ENCODE results near the gene P2RX4. TPM values are rescaled to one million over a fixed set of nuclear protein-coding genes. Genes with fewer than 3 reads are reported as not detected.
"Not testable (repeated sequence)": the region's sequence is repeated elsewhere in the genome, so short reads cannot be mapped to it uniquely, and the experiment has no call there.

P2RX4 gene
- total RNA-seq, 8 experiments from 2014 or later, result 2.2 to 19.7 (median 7.5) TPM

DNA sequence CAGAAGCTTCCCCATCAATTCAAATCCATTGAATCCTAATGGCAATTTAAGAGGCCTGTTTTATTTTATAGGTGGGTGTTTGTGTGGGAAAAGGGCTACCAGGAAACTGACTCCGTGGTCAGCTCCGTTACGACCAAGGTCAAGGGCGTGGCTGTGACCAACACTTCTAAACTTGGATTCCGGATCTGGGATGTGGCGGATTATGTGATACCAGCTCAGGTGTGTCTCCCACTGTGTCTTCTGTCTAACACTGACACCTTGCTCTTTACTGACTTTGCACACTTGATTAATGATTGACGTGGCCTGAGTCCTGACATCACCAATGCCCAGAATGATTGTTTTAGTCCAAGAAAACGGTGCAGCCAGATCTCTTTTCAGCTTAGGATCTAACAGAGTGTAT is 7.1 kb downstream of the P2RX4 start:
- Histone ChIP-seq H3K27ac (no peak overlapping the region), H3K4me1 (replicated peaks in 1 of 2) (no peaks in the 10 kb centered on the region), H3K4me3 (no peak overlapping the region)
- WGBS, 10 experiments, result 67 to 100% (median 84%) methylated on average over 1 to 8 of the region's 8 CpGs; no CpG with 5 or more reads in 3 of the 10 experiments
- in situ Hi-C loops (cut with MboI; ENCODE audit: low pct_unique_long_range_greater_than_20kb in 2 of 9, low sequenced_read_pairs in 9 of 9, unreplicated experiment in 9 of 9), result no loop called here
- ATAC-seq (replicated peaks in 6 of 8), result no peak

- WGBS, 10 experiments, result 62 to 96% (median 76%) methylated on average over 2 to 5 of the region's 5 CpGs; no CpG with 5 or more reads in 2 of the 10 experiments
- Histone ChIP-seq H3K4me3 (no peak overlapping the region), H3K4me1 (replicated peaks in 1 of 2) (no peaks in the 10 kb centered on the region), H3K27ac (no peak overlapping the region)
- no peak for ATAC-seq (replicated peaks in 6 of 8)
- in situ Hi-C loops (cut with MboI; ENCODE audit: low pct_unique_long_range_greater_than_20kb in 2 of 9, low sequenced_read_pairs in 9 of 9, unreplicated experiment in 9 of 9), result no loop called here
These were observed 7.8 kb downstream of the P2RX4 start for GRCh38 chr12:121217761-121218160.

DNA sequence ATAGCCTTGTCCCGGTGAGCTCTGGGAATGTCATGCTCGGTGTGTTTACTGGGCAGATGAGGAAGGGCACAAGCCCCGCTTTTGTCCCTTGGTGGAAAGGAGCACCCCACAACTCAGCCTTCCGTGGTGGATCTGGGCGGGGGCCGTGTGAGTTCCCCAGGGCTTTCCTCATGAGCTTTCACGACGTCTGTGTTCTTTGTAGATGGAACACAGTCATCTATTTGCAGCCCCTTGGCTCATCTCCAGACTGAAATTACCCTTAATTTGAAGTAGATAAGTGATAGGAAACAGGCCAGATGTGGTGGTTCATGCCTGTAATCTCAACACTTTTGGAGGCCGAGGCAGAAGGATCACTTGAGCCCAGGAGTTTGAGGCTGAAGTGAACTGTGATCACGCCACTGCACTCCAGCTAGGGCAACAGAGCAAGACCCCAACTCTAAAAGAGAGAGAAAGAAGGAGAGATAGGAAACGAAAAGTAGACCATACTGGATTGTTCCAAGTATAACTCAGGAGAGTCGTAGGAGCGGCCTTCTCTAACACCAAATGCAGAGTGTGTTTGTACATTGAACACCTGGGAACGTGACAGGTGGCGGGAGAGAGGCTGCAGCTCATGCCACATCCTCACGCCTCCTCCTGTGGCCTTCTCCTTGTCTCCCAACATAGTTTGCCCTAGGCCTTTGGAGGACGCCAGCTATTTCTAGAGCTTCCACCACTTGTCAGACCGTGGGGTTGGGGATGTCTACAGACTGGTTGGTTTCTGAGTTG is 8.8 kb downstream of the P2RX4 start:
- Histone ChIP-seq H3K4me3 (no peak overlapping the region), H3K4me1 (replicated peaks in 1 of 2) (no peaks in the 10 kb centered on the region), H3K27ac (no peak overlapping the region)
- ATAC-seq (replicated peaks in 6 of 8), result no peak
- 61 to 96% (median 79%) methylated on average over 1 to 8 of the region's 18 CpGs; no CpG with 5 or more reads in 2 of the 10 experiments for WGBS, 10 experiments
- in situ Hi-C loops (cut with MboI; ENCODE audit: low pct_unique_long_range_greater_than_20kb in 2 of 9, low sequenced_read_pairs in 9 of 9, unreplicated experiment in 9 of 9), result no loop called here

- in situ Hi-C loops (cut with MboI; ENCODE audit: low pct_unique_long_range_greater_than_20kb in 2 of 9, low sequenced_read_pairs in 9 of 9, unreplicated experiment in 9 of 9), result no loop called here
- no peak for ATAC-seq (replicated peaks in 6 of 8)
- Histone ChIP-seq H3K27ac (no peak overlapping the region), H3K4me3 (no peak overlapping the region), H3K4me1 (replicated peaks in 1 of 2) (no peaks in the 10 kb centered on the region)
- 77 to 100% (median 98%) methylated on average over 1 to 3 of the region's 3 CpGs; no CpG with 5 or more reads in 1 of the 10 experiments for WGBS, 10 experiments
These were observed 9.5 kb downstream of the P2RX4 start for GRCh38 chr12:121219353-121219986.

- H3K27ac ChIP-seq, result no peak overlapping the region
- H3K4me1 ChIP-seq (replicated peaks in 1 of 2), result no peaks in the 10 kb centered on the region
- no peak overlapping the region for H3K4me3 ChIP-seq
- ATAC-seq (replicated peaks in 6 of 8), result no peak
- WGBS, 10 experiments, result 100% methylated on average over 2 to 3 of the region's 10 CpGs; no CpG with 5 or more reads in 6 of the 10 experiments
- in situ Hi-C loops (cut with MboI; ENCODE audit: low pct_unique_long_range_greater_than_20kb in 2 of 9, low sequenced_read_pairs in 9 of 9, unreplicated experiment in 9 of 9), result loop anchor here in 1 of 9 experiments (10.0 kb wide), 1 partner anchor 98 kb away; no protein-coding TSS in a partner anchor
These were observed 12.9 kb downstream of the P2RX4 start for GRCh38 chr12:121222847-121223246.

GRCh38 chr12:121223292-121224285 is 13.7 kb downstream of the P2RX4 start:
- ATAC-seq (replicated peaks in 6 of 8), result peak in 2 of 8 experiments; percentile 41 to 47
- in situ Hi-C loops (cut with MboI; ENCODE audit: low pct_unique_long_range_greater_than_20kb in 2 of 9, low sequenced_read_pairs in 9 of 9, unreplicated experiment in 9 of 9), result loop anchor here in 1 of 9 experiments (10.0 kb wide), 1 partner anchor 99 kb away; no protein-coding TSS in a partner anchor
- no peak overlapping the region for H3K4me3 ChIP-seq
- WGBS, 10 experiments, result 61 to 100% (median 92%) methylated on average over 1 to 7 of the region's 19 CpGs; no CpG with 5 or more reads in 4 of the 10 experiments
- no peaks in the 10 kb centered on the region for H3K4me1 ChIP-seq (replicated peaks in 1 of 2)
- no peak overlapping the region for H3K27ac ChIP-seq

- WGBS, 10 experiments, result 75 to 93% (median 83%) methylated on average over 1 to 7 of the region's 8 CpGs; no CpG with 5 or more reads in 2 of the 10 experiments
- no peak overlapping the region for H3K27ac ChIP-seq
- H3K4me3 ChIP-seq, result no peak overlapping the region
- in situ Hi-C loops (cut with MboI; ENCODE audit: low pct_unique_long_range_greater_than_20kb in 2 of 9, low sequenced_read_pairs in 9 of 9, unreplicated experiment in 9 of 9), result loop anchor here in 1 of 9 experiments (10.0 kb wide), 1 partner anchor 100 kb away; no protein-coding TSS in a partner anchor
- no peak for ATAC-seq (replicated peaks in 6 of 8)
- no peaks in the 10 kb centered on the region for H3K4me1 ChIP-seq (replicated peaks in 1 of 2)
These were observed 14.7 kb downstream of the P2RX4 start for GRCh38 chr12:121224591-121224990.

DNA sequence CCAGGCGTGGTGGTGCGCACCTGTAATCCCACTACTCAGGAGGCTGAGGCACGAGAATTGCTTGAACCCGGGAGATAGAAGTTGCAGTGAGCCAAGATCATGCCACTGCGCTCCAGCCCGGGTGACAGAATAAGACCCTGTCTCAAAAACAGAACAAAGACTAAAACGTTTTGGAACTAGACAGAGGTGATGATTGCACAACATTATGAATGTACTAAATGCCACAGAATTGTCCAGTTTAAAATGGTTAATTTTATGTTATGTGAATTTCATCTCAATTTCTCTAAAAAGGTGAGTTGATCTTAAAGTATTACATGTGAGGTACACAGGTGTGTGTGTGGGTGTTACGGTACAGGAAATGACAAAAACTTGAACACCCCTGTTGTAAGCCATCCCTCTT is 16.5 kb downstream of the P2RX4 start:
- in situ Hi-C loops (cut with MboI; ENCODE audit: low pct_unique_long_range_greater_than_20kb in 2 of 9, low sequenced_read_pairs in 9 of 9, unreplicated experiment in 9 of 9), result loop anchor here in 1 of 9 experiments (10.0 kb wide), 1 partner anchor 102 kb away; no protein-coding TSS in a partner anchor
- Histone ChIP-seq H3K4me3 (no peak overlapping the region), H3K27ac (no peak overlapping the region), H3K4me1 (replicated peaks in 1 of 2) (no peaks in the 10 kb centered on the region)
- WGBS, 10 experiments, result 60 to 100% (median 93%) methylated on average over 1 to 5 of the region's 8 CpGs; no CpG with 5 or more reads in 4 of the 10 experiments
- ATAC-seq (replicated peaks in 6 of 8), result no peak

DNA sequence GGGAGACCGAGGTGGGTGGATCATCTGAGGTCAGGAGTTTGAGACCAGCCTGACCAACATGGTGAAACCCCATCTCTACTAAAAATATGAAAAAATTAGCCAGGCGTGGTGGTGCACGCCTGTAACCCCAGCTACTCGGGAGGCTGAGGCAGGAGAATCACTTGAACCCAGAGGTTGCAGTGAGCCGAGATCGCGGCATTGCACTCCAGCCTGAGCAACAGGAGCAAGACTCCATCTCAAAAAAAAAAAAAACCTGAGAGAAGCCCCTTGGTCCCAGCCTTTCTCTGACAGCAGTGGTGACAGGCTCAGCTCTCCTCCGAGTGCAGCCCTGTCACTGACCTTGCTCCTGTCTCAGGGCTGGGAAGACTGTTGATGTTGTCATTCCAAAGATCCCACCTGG is 16.9 kb downstream of the P2RX4 start:
- not testable (repeated sequence) for ATAC-seq (replicated peaks in 6 of 8); H3K4me3 ChIP-seq; H3K27ac ChIP-seq; H3K4me1 ChIP-seq (replicated peaks in 1 of 2)
- 80 to 100% (median 92%) methylated on average over 2 to 7 of the region's 8 CpGs; no CpG with 5 or more reads in 7 of the 10 experiments for WGBS, 10 experiments
- in situ Hi-C loops (cut with MboI; ENCODE audit: low pct_unique_long_range_greater_than_20kb in 2 of 9, low sequenced_read_pairs in 9 of 9, unreplicated experiment in 9 of 9), result loop anchor here in 1 of 9 experiments (10.0 kb wide), 1 partner anchor 102 kb away; no protein-coding TSS in a partner anchor

- in situ Hi-C loops (cut with MboI; ENCODE audit: low pct_unique_long_range_greater_than_20kb in 2 of 9, low sequenced_read_pairs in 9 of 9, unreplicated experiment in 9 of 9), result loop anchor here in 1 of 9 experiments (10.0 kb wide), 1 partner anchor 102 kb away; no protein-coding TSS in a partner anchor
- peak in 3 of 8 experiments; percentile 13 to 24 (median 15) for ATAC-seq (replicated peaks in 6 of 8)
These were observed 17.4 kb downstream of the P2RX4 start for GRCh38 chr12:121227294-121227693.

DNA sequence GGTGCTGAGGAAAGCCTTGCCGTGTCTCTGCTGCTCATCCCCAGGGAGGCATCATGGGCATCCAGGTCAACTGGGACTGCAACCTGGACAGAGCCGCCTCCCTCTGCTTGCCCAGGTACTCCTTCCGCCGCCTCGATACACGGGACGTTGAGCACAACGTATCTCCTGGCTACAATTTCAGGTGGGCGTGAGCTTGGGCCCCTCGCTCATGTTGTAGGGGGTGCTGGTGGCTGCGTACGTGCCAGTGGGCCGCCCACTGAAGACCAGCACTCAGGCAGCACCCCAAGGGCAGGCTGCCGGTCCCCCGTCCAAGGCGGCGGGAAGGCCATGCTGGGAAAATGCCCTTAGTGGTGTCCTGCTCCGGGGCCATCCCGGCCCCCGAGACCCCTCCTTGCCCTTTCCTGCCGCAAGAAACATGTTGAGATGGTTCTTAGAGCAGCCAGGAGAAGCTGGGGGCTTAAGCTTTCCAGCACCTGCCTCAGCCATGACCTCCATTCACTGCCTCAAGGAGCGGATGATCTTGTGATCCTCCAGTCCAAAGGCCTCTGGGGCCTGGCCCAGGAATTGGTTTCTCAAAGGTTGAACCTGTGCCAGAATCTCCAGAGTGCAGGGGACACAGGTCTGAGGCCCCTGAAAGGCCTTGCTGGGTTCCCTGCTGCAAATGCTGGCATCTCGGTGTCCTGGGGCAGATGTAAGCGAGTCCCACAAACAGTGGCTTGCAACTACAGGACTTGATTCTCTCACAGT is 19.2 kb downstream of the P2RX4 start:
- no peak for ATAC-seq (replicated peaks in 6 of 8)
- Histone ChIP-seq H3K27ac (no peak overlapping the region), H3K4me3 (no peak overlapping the region), H3K4me1 (replicated peaks in 1 of 2) (no peaks in the 10 kb centered on the region)
- WGBS, 10 experiments, result 95 to 100% (median 100%) methylated on average over 1 to 4 of the region's 24 CpGs; no CpG with 5 or more reads in 7 of the 10 experiments
- in situ Hi-C loops (cut with MboI; ENCODE audit: low pct_unique_long_range_greater_than_20kb in 2 of 9, low sequenced_read_pairs in 9 of 9, unreplicated experiment in 9 of 9), result loop anchor here in 1 of 9 experiments (10.0 kb wide), 1 partner anchor 104 kb away; no protein-coding TSS in a partner anchor

More at GRCh38 chr12:121227294-121227693, 17.4 kb downstream of the P2RX4 start:
- Histone ChIP-seq H3K4me3 (no peak overlapping the region), H3K27ac (no peak overlapping the region), H3K4me1 (replicated peaks in 1 of 2) (no peaks in the 10 kb centered on the region)
- 40 to 93% (median 65%) methylated on average over 1 to 4 of the region's 9 CpGs; no CpG with 5 or more reads in 3 of the 10 experiments for WGBS, 10 experiments
